ENCODE measurements around the gene DDC. TPM values are rescaled to one million over a fixed set of nuclear protein-coding genes. Genes with fewer than 3 reads are reported as not detected.

The DDC gene
- total RNA-seq, 2 donors from 2014 or later: 1.5 to 1.9 TPM

DNA sequence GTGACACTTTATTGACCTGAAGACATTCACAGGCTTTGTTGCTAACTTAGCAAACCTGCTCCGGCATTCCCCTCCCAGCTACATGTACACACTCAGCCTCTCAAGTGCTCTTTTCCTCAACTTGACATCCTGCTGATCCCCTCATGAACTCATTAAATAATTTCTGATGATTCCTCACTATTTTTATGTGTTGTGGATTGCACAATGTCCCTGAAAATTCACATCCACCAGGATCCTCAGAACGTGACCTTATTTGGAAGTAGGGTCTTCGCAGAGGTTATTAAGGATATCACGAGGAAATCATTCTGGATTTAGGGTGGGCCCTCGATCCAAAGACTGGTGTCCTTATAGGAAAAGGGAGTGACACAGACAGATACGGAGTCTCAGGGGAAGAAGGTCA lies 142.3 kb downstream of the DDC start:
- no peaks in the 10 kb centered on the region for H3K36me3 ChIP-seq
- no peak for DNase-seq (ENCODE audit: low spot score)
- no peak overlapping the region for H3K4me3 ChIP-seq
- no peaks in the 10 kb centered on the region for H3K4me1 ChIP-seq (replicated peaks)
- no peak overlapping the region for H3K27ac ChIP-seq
- intact Hi-C loops (cut with DNase I): no loop called here
- no peaks in the 10 kb centered on the region for H3K27me3 ChIP-seq (replicated peaks; ENCODE audit: insufficient read depth)
- no peaks in the 10 kb centered on the region for H3K9me3 ChIP-seq
- no peak for TF ChIP-seq POLR2A (IDR thresholded peaks at IDR 0.05)
- TF ChIP-seq, protein P1, sequence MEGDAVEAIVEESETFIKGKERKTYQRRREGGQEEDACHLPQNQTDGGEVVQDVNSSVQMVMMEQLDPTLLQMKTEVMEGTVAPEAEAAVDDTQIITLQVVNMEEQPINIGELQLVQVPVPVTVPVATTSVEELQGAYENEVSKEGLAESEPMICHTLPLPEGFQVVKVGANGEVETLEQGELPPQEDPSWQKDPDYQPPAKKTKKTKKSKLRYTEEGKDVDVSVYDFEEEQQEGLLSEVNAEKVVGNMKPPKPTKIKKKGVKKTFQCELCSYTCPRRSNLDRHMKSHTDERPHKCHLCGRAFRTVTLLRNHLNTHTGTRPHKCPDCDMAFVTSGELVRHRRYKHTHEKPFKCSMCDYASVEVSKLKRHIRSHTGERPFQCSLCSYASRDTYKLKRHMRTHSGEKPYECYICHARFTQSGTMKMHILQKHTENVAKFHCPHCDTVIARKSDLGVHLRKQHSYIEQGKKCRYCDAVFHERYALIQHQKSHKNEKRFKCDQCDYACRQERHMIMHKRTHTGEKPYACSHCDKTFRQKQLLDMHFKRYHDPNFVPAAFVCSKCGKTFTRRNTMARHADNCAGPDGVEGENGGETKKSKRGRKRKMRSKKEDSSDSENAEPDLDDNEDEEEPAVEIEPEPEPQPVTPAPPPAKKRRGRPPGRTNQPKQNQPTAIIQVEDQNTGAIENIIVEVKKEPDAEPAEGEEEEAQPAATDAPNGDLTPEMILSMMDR (IDR thresholded peaks at IDR 0.05): no peak
- WGBS: 84% methylated on average over 6 of the region's 6 CpGs

GRCh38 chr7:50421043-50421442 lies 144.2 kb downstream of the DDC start:
- H3K9me3 ChIP-seq: no peaks in the 10 kb centered on the region
- WGBS: 67% methylated on average over 3 of the region's 3 CpGs
- no peaks in the 10 kb centered on the region for H3K36me3 ChIP-seq
- H3K4me3 ChIP-seq: no peak overlapping the region
- no peaks in the 10 kb centered on the region for H3K4me1 ChIP-seq (replicated peaks)
- DNase-seq (ENCODE audit: low spot score): no peak
- H3K27ac ChIP-seq: no peak overlapping the region
- intact Hi-C loops (cut with DNase I): no loop called here
- H3K27me3 ChIP-seq (replicated peaks; ENCODE audit: insufficient read depth): no peaks in the 10 kb centered on the region
- TF ChIP-seq, protein P1 (IDR thresholded peaks at IDR 0.05): no peak
- no peak for TF ChIP-seq POLR2AphosphoS5 (IDR thresholded peaks at IDR 0.05)
- no peak for TF ChIP-seq POLR2A (IDR thresholded peaks at IDR 0.05)

DNA sequence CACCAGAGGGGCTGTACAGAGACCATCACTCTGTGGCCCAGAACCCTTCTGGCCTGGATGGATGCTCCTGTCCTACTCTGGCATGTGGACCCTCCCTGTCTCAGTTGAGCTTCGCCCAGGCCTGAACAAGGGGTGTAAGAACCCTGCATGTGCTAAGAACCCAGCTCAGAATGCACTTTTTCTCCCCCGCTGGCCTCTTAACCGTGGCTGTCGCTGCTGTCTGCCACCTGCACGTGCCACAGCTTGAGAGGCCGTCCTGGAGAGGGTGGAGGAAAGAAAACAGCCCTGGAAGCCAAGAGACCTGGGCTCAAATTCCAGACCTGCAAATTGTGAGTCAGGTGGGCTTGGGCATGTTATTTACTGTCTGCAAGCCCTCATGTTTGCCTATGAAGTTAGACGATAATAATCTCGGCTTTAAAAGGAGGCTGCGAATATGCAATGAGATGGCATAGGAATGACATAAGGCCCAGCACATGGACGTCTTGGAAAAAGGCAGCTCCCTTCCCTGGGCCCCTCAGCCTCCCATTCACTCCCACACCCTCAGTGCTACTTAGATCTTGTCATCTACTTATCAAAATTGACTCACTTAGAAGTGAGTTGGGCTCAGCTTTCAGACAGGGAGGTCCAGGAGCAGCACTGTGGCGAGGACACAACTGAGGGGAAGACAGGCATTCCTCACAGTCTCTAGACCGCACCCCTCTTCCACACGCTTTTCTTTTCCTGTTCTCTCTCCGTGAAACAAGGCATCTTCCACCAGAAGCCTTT lies 146.5 kb downstream of the DDC start:
- Histone ChIP-seq H3K27ac (no peak overlapping the region), H3K9me3 (no peaks in the 10 kb centered on the region), H3K4me1 (replicated peaks) (no peaks in the 10 kb centered on the region), H3K4me3 (no peak overlapping the region), H3K36me3 (no peaks in the 10 kb centered on the region), H3K27me3 (replicated peaks; ENCODE audit: insufficient read depth) (no peaks in the 10 kb centered on the region)
- no peak for TF ChIP-seq POLR2A (IDR thresholded peaks at IDR 0.05)
- TF ChIP-seq, protein P1 (IDR thresholded peaks at IDR 0.05): no peak
- intact Hi-C loops (cut with DNase I): loop anchor here (10.0 kb wide), 1 partner anchor 274 kb away; no protein-coding TSS in a partner anchor
- 60% methylated on average over 14 of the region's 14 CpGs for WGBS
- no peak for DNase-seq (ENCODE audit: low spot score)

DNA sequence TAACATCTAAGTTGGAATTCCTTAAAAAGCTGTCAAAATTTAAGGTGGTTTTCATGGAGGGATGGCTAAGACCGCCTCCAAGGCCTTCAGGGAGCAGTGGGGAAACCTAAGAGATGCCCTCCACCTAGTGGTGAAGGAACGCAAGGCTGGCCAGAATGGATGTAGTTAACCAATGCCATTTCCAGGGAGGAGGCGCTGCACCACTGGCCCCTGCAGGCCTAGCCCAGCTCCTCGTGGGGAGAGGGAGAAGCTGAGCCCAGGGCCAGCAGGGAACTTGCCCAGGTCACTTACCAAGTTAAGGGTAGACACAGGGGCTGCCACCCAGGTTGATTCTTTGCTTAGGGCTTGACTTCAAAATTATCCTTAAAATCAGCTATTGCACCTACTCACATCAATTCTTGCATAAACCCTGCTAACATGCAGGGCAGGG lies 147.1 kb downstream of the DDC start:
- intact Hi-C loops (cut with DNase I): loop anchor here (10.0 kb wide), 1 partner anchor 273 kb away; no protein-coding TSS in a partner anchor
- Histone ChIP-seq H3K4me1 (replicated peaks) (no peaks in the 10 kb centered on the region), H3K27me3 (replicated peaks; ENCODE audit: insufficient read depth) (no peaks in the 10 kb centered on the region), H3K36me3 (no peaks in the 10 kb centered on the region), H3K4me3 (no peak overlapping the region), H3K9me3 (no peaks in the 10 kb centered on the region), H3K27ac (no peak overlapping the region)
- 3% methylated on average over 4 of the region's 4 CpGs for WGBS
- peak; percentile 53 for DNase-seq (ENCODE audit: low spot score)
- TF ChIP-seq, protein P1 (IDR thresholded peaks at IDR 0.05): peak; percentile 40 to 83 (median 64)
- no peak for TF ChIP-seq POLR2A (IDR thresholded peaks at IDR 0.05)
